NCI-H345 treated with DMSO at 0.1 percent for 48 hours (cell line): Measurements from ENCODE around the gene OR8G1.
"Not testable (repeated sequence)": the region's sequence is repeated elsewhere in the genome, so short reads cannot be mapped to it uniquely, and the experiment has no call there.

Experiments used
- DNase-seq: peaks from one replicate; lab custom pipeline; 2025; ENCODE audit not compliant: unreplicated experiment; lab: John Stamatoyannopoulos, UW

OR8G1 gene, protein sequence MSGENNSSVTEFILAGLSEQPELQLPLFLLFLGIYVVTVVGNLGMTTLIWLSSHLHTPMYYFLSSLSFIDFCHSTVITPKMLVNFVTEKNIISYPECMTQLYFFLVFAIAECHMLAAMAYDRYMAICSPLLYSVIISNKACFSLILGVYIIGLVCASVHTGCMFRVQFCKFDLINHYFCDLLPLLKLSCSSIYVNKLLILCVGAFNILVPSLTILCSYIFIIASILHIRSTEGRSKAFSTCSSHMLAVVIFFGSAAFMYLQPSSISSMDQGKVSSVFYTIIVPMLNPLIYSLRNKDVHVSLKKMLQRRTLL

GRCh38 chr11:124240621-124241397, at the start of gene OR8G1:
TSS of gene OR8G1 (plus strand) at chr11:124241095. CDS start at chr11:124249676, 8,581 bp downstream.
- DNase-seq, result no peak

DNA sequence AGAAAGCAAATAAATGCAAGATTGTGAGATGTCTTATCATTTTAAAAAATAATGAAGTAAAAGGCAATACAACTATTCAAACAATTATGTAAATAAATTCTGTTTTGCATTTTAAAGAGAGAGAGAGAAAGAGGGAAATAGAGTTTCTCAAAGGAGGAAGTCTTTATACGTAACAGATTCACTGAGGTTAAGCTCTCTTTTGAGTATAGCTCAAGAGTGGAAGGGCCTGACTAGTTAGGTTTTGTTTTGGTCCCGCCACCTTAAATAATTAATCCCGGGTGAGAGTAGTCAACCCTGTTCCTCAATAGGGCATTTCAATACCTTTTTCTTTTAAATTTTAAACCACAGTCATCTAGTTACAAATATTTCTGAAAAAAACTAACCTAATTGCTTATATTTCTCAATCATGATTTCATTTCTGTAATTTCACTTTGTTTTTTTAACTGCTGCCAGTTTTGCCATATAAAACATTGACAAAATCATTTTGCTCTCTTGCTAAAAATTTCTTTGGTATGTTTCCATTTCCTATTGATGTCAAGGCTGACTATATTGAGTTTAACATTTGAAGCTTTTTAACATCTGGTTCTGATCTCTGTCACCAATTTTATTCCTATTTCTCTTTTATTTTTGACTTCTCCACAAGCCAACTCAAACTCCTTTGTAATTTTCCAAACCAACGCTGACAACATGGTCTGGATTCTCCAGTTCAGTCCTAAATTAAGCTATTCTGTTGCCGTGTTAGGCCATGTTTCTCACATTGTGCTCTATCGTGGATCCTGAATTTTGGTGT, 47.5 kb upstream of the OR8G1 start:
- DNase-seq, result no peak

- no peak for DNase-seq
Measured at GRCh38 chr11:124194293-124195188, 46.4 kb upstream of the OR8G1 start.

- no peak for DNase-seq
Measured at GRCh38 chr11:124195189-124195734, 45.6 kb upstream of the OR8G1 start.

- DNase-seq, result no peak
Measured at GRCh38 chr11:124197999-124198398, 42.9 kb upstream of the OR8G1 start.

GRCh38 chr11:124198897-124199296, 42.0 kb upstream of the OR8G1 start:
- no peak for DNase-seq

GRCh38 chr11:124199702-124200101, 41.2 kb upstream of the OR8G1 start:
- no peak for DNase-seq

- no peak for DNase-seq
Measured at GRCh38 chr11:124200671-124201070, 40.2 kb upstream of the OR8G1 start.

- DNase-seq, result no peak
Measured at GRCh38 chr11:124202951-124203350, 37.9 kb upstream of the OR8G1 start.

GRCh38 chr11:124204008-124204407, 36.9 kb upstream of the OR8G1 start:
- no peak for DNase-seq

- DNase-seq, result no peak
Measured at GRCh38 chr11:124207102-124207792, 33.6 kb upstream of the OR8G1 start.

- no peak for DNase-seq
Measured at GRCh38 chr11:124209824-124210357, 31.0 kb upstream of the OR8G1 start.

DNA sequence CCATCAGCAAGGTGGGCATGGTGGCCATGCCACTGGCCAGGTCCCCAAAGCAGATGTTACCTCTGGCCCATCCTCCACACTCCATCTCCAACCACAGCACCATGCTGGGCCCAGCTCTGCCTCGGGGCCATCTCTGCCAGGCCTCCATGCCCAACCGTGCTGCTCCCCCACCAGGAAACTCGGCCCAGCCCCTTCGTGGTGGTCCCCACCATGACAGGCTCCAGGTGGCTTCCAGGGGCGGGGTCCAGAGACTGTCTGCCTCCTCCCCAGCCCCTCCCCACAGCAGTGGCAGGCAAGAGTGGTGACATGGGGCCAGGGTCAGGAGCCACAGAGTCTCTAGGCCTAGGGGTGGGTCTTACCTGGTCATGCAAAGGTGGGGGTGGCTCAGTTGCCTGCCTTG, 30.5 kb upstream of the OR8G1 start:
- DNase-seq, result no peak

GRCh38 chr11:124211321-124211720, 29.6 kb upstream of the OR8G1 start:
- DNase-seq, result no peak

GRCh38 chr11:124214027-124214426, 26.9 kb upstream of the OR8G1 start:
- no peak for DNase-seq

DNA sequence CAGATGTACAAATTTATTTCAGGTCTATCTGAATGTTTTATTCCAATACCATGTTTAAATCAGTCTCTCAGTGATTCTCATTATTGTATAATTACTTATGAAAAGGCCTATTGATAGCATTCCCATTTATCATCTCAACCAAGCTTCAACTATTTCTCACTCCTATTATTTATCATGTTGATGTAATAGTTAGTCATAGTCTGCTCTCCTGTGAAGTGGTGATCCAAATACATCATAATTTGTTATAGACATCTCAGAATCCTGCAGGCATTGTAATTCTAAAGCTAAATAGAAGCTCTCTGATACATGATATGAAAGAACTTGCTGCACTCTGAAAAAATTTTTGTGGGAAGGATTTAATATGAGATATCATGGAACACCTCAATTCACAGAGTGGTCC, 21.8 kb upstream of the OR8G1 start:
- no peak for DNase-seq

DNA sequence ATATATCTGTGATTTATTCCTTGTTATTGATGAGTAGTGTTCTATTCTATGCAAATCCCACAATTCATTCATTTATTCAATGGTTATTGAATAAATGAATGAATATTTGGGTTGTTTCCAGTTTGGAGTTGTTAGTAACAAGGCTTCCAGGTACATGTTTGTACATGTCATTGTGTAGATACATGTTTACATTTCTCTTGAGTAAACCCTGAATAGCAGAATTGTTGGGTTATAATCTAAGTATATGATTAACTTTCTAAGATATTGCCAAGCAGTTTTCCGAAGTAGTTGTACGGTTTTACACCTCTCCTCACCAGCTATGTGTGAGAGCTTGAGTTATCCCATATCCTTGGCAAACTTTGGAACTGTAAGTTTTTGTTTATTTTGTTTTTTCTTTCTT, 18.5 kb upstream of the OR8G1 start:
- no peak for DNase-seq

GRCh38 chr11:124224618-124225423, 16.1 kb upstream of the OR8G1 start:
- DNase-seq, result not testable (repeated sequence)

GRCh38 chr11:124225471-124225870, 15.4 kb upstream of the OR8G1 start:
- DNase-seq, result no peak
